GM12878 (cell line): ENCODE results near the gene TBX4. TPM values are rescaled to one million over a fixed set of nuclear protein-coding genes. Genes with fewer than 3 reads are reported as not detected.

ENCODE experiments used
- ATAC-seq: fragments of 200-7000 bp; cut with Tn5 transposase; 3 replicates; pipeline ENCODE4 v1.9.1; 2020; ENCODE audit warnings: mild to moderate bottlenecking, moderate library complexity
- BruUV-seq: library from RNA; stranded (reverse); fragments of 400-500 nt; replicated peaks from 2 replicates; lab custom pipeline; 2021; lab: Mats Ljungman, UMichigan
- CTCF ChIA-PET: fragments of 300-600 bp; sonication (Branson Sonifier 250); formaldehyde crosslinking; extraction: SDS; loops from one replicate; lab custom pipeline; 2021; ENCODE audit warnings: inconsistent platforms; lab: Yijun Ruan, JAX
- POLR2A ChIA-PET: fragments of 350-600 bp; formaldehyde crosslinking; extraction: SDS; loops from one replicate; lab custom pipeline; 2021; ENCODE audit warnings: inconsistent platforms; lab: Charles Lee
- RAD21 ChIA-PET: fragments of 300-600 bp; sonication (Branson Sonifier 250); formaldehyde crosslinking; loops from one replicate; lab custom pipeline; 2023; ENCODE audit warnings: antibody characterized with exemption; ENCODE audit not compliant: unreplicated experiment; lab: Charles Lee
- SMC1A ChIA-PET: fragments of 300-600 bp; sonication (Branson Sonifier 250); formaldehyde crosslinking; loops from one replicate; lab custom pipeline; 2023; ENCODE audit not compliant: unreplicated experiment, uncharacterized antibody; lab: Charles Lee
- DNase-seq: peaks from one replicate; pipeline ENCODE4 v3.0.0-alpha.2; 2011; ENCODE audit warnings: low read depth, low spot score
- FAIRE-seq: peaks from 3 replicates; lab custom pipeline; 2011; peaks lifted over from hg19 to GRCh38; lab: Jason Lieb, UNC
- H2AFZ ChIP-seq: 2 replicates; pipeline ENCODE4 v1.6.0; 2011; ENCODE audit warnings: low read depth, low read length, control low read depth; ENCODE audit not compliant: control insufficient read depth
- H3K27ac ChIP-seq: 2 replicates; pipeline ENCODE4 v1.5.1; 2011; ENCODE audit warnings: control low read depth; ENCODE audit not compliant: control insufficient read depth, insufficient read depth
- H3K27me3 ChIP-seq, 2 experiments: replicated peaks in 1 of 2; 2 replicates each; pipeline versions ENCODE4 v1.6.0 to v1.6.1; 2011; ENCODE audit warnings: low read length in 1 of 2; ENCODE audit not compliant: control insufficient read depth in 2 of 2, insufficient read depth in 2 of 2
- H3K36me3 ChIP-seq, 2 experiments: 2 replicates each; pipeline ENCODE4 v1.5.1; 2011; ENCODE audit warnings: low read length in 1 of 2; ENCODE audit not compliant: control insufficient read depth in 2 of 2, insufficient read depth in 2 of 2
- H3K4me1 ChIP-seq: 2 replicates; pipeline ENCODE4 v1.6.1; 2011; ENCODE audit warnings: mild to moderate bottlenecking, low read length, moderate library complexity, mixed read lengths; ENCODE audit not compliant: control insufficient read depth, insufficient read depth
- H3K4me2 ChIP-seq: 2 replicates; pipeline ENCODE4 v1.6.0; 2011; ENCODE audit warnings: control low read depth; ENCODE audit not compliant: control insufficient read depth, insufficient read depth
- H3K4me3 ChIP-seq: fragments of 200-600 bp; sonication (generic); 2 replicates; pipeline ENCODE4 v1.5.1; 2016
- H3K79me2 ChIP-seq: 2 replicates; pipeline ENCODE4 v1.6.0; 2011; ENCODE audit warnings: low read length; ENCODE audit not compliant: control insufficient read depth, insufficient read depth
- H3K9ac ChIP-seq: 2 replicates; pipeline ENCODE4 v1.8.0; 2011; ENCODE audit warnings: low read length, control low read depth, mixed read lengths; ENCODE audit not compliant: control insufficient read depth, insufficient read depth
- H3K9me3 ChIP-seq: replicated peaks from 3 replicates; pipeline ENCODE4 v1.5.1; 2011; ENCODE audit warnings: mild to moderate bottlenecking, low read length; ENCODE audit not compliant: control insufficient read depth, insufficient read depth
- H4K20me1 ChIP-seq: 2 replicates; pipeline ENCODE4 v1.6.0; 2011; ENCODE audit not compliant: control insufficient read depth, insufficient read depth
- ATF2 ChIP-seq: IDR thresholded peaks from 2 replicates; pipeline ENCODE4 v1.6.1; 2012; ENCODE audit warnings: low read length, inconsistent platforms
- CEBPB ChIP-seq, 2 experiments: fragments of 150-350 bp in 1 of 2; IDR thresholded peaks; 2 replicates each; pipeline ENCODE4 v1.6.1; 2012 to 2014; ENCODE audit warnings: low read depth in 2 of 2, low read length in 2 of 2, borderline replicate concordance in 1 of 2, inconsistent platforms in 1 of 2
- CHD2 ChIP-seq: IDR thresholded peaks from 2 replicates; pipeline ENCODE4 v1.6.1; 2011; ENCODE audit warnings: low read depth, low read length, improper control_type of control experiment, borderline replicate concordance
- CREM ChIP-seq: IDR thresholded peaks from 2 replicates; pipeline ENCODE4 v1.6.1; 2014; ENCODE audit warnings: antibody characterized with exemption, low read depth
- FOXM1 ChIP-seq: IDR thresholded peaks from 2 replicates; pipeline ENCODE4 v1.6.1; 2012; ENCODE audit warnings: low read depth, mild to moderate bottlenecking, inconsistent platforms, low read length, moderate library complexity
- HCFC1 ChIP-seq: fragments of 150-350 bp; IDR thresholded peaks from 2 replicates; pipeline ENCODE4 v1.6.1; 2014; ENCODE audit warnings: low read length
- IKZF1 ChIP-seq: fragments of 450-650 bp; conservative IDR thresholded peaks from 2 replicates; pipeline ENCODE4 v1.6.1; 2017; ENCODE audit warnings: antibody characterized with exemption, mild to moderate bottlenecking
- MEF2B ChIP-seq: fragments of 450-650 bp; IDR thresholded peaks from 2 replicates; pipeline ENCODE4 v1.6.1; 2018; ENCODE audit warnings: mild to moderate bottlenecking, moderate library complexity; ENCODE audit not compliant: partially characterized antibody, poor library complexity, severe bottlenecking
- MTA2 ChIP-seq: fragments of 450-650 bp; IDR thresholded peaks from 2 replicates; pipeline ENCODE4 v1.6.1; 2016; ENCODE audit warnings: low read depth, mild to moderate bottlenecking, moderate library complexity
- NFIC ChIP-seq: IDR thresholded peaks from 2 replicates; pipeline ENCODE4 v1.6.1; 2012; ENCODE audit warnings: low read depth, mild to moderate bottlenecking, inconsistent platforms, low read length, moderate library complexity
- NRF1 ChIP-seq: conservative IDR thresholded peaks from 2 replicates; pipeline ENCODE4 v1.6.1; 2011; ENCODE audit warnings: mild to moderate bottlenecking, low read depth, low read length, improper control_type of control experiment
- SP1 ChIP-seq: IDR thresholded peaks from one replicate; pipeline ENCODE4 v1.6.1; 2011; ENCODE audit warnings: low read depth, low read length
- ZBED1 ChIP-seq: IDR thresholded peaks from 2 replicates; pipeline ENCODE4 v1.6.1; 2016; ENCODE audit warnings: borderline replicate concordance
- ZNF622 ChIP-seq: fragments of 450-650 bp; IDR thresholded peaks from 2 replicates; pipeline ENCODE4 v1.6.1; 2017; ENCODE audit warnings: mild to moderate bottlenecking, inconsistent platforms
- WGBS: methylation state at CpG from one replicate; pipeline ENCODE4 v1.1.6; 2016; ENCODE audit warnings: low lambda C conversion rate; ENCODE audit not compliant: insufficient replicate concordance, insufficient coverage; ENCODE audit errors: missing lambda C conversion rate; 5-methylcytosine and 5-hydroxymethylcytosine counted together
- in situ Hi-C: fragments of 300-500 bp; cut with MboI; formaldehyde crosslinking; loops from 9 replicates; pipeline ENCODE4 v1.14.3; 2018; ENCODE audit warnings: mixed read lengths
- intact Hi-C: fragments of 100-400 bp; cut with micrococcal nuclease; formaldehyde crosslinking; loops from one replicate; pipeline ENCODE4 v1.14.2; 2022; ENCODE audit not compliant: unreplicated experiment
- polyA plus RNA-seq, 11 experiments: library from polyadenylated mRNA; depleted of rRNA in 4 of 11; unstranded in 6 of 11; stranded (reverse) in 5 of 11; fragments of >200 nt; fragmentation: Nextera tagmentation in 4 of 11; fragmentation: Illumina TruSeq in 1 of 11; extraction: Ambion mirVana in 4 of 11; extraction: Trizol in 1 of 11; gene quantifications; 1 replicate in 1 of 11; 2 replicates in 10 of 11; pipeline versions ENCODE4 v1.2.1 to v1.2.3, GENCODE V29; 2011 to 2016; ENCODE audit warnings: inconsistent platforms in 2 of 11, missing spikeins in 2 of 11, low read depth in 1 of 11
- total RNA-seq, 4 experiments: library from RNA; depleted of rRNA in 3 of 4; stranded (reverse); fragments of >200 nt in 3 of 4; fragmentation: Illumina TruSeq in 1 of 4; extraction: Trizol in 1 of 4; gene quantifications; 2 replicates each; pipeline versions ENCODE4 v1.2.1 to v1.2.3, GENCODE V29; 2013 to 2021
- TF ChIP-seq, protein P1 (sequence below): fragments of 450-650 bp; IDR thresholded peaks from 2 replicates; pipeline ENCODE4 v1.6.1; 2016; ENCODE audit warnings: mild to moderate bottlenecking
- TF ChIP-seq, protein P2 (sequence below): IDR thresholded peaks from 2 replicates; pipeline ENCODE4 v1.6.1; 2011; ENCODE audit warnings: borderline replicate concordance, low read depth, mild to moderate bottlenecking, moderate library complexity, mixed read lengths, low read length; ENCODE audit not compliant: insufficient read depth; ENCODE audit errors: extremely low read length

The TBX4 gene
- total and polyA plus RNA-seq, 10 of the 15 experiments (the other 5 are each of a cell fraction or from before 2014, with no cell fraction given), result 0.01 TPM; not detected in 9

GRCh38 chr17:61495161-61495857 lies 43.1 kb downstream of the TBX4 start:
- DNase-seq (no peak), FAIRE-seq (no peak), ATAC-seq (no peak)
- TF ChIP-seq MEF2B (no peak), CHD2 (no peak), ZBED1 (no peak), NFIC (no peak), ATF2 (no peak), FOXM1 (no peak), ZNF622 (no peak), CREM (no peak), CEBPB (IDR thresholded peaks at IDR 0.05; ENCODE audit: borderline replicate concordance in 1 of 2, low read depth in 2 of 2, low read length in 2 of 2) (no peak), HCFC1 (no peak), IKZF1 (no peak), MTA2 (no peak), SP1 (no peak), NRF1 (no peak)
- TF ChIP-seq, protein P1, sequence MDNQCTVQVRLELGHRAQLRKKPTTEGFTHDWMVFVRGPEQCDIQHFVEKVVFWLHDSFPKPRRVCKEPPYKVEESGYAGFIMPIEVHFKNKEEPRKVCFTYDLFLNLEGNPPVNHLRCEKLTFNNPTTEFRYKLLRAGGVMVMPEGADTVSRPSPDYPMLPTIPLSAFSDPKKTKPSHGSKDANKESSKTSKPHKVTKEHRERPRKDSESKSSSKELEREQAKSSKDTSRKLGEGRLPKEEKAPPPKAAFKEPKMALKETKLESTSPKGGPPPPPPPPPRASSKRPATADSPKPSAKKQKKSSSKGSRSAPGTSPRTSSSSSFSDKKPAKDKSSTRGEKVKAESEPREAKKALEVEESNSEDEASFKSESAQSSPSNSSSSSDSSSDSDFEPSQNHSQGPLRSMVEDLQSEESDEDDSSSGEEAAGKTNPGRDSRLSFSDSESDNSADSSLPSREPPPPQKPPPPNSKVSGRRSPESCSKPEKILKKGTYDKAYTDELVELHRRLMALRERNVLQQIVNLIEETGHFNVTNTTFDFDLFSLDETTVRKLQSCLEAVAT, result no peak
- TF ChIP-seq, protein P2, sequence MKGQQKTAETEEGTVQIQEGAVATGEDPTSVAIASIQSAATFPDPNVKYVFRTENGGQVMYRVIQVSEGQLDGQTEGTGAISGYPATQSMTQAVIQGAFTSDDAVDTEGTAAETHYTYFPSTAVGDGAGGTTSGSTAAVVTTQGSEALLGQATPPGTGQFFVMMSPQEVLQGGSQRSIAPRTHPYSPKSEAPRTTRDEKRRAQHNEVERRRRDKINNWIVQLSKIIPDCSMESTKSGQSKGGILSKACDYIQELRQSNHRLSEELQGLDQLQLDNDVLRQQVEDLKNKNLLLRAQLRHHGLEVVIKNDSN, result no peak
- Histone ChIP-seq H3K4me2 (no peak overlapping the region), H3K79me2 (no peaks in the 10 kb centered on the region), H2AFZ (no peak overlapping the region), H3K4me1 (no peaks in the 10 kb centered on the region), H3K9ac (no peak overlapping the region), H4K20me1 (no peaks in the 10 kb centered on the region), H3K9me3 (no peaks in the 10 kb centered on the region), H3K36me3 (no peaks in the 10 kb centered on the region), H3K4me3 (no peak overlapping the region), H3K27me3 (no peaks in the 10 kb centered on the region; a peak in 2 of 4 replicates), H3K27ac (no peak overlapping the region)
- intact Hi-C loops, result no loop called here
- ChIA-PET SMC1A (interaction anchor here (0.6 kb wide), 1 partner anchor 43 kb away, joined by 3 read pairs; no protein-coding TSS in a partner anchor), RAD21 (no interaction called here), CTCF (interaction anchor here (1.1 kb wide), 1 partner anchor 16 kb away, joined by 3 read pairs; no protein-coding TSS in a partner anchor), POLR2A (no interaction called here)
- in situ Hi-C loops, result no loop called here
- BruUV-seq, result no TSS peak
- WGBS, result 34% methylated on average over 22 of the region's 23 CpGs
